Loucy (cell line): ENCODE data around the gene KCNA5.

Source experiments
- CTCF ChIP-seq: fragments of 200-600 bp; sonication (generic); conservative IDR thresholded peaks from 2 replicates; pipeline ENCODE4 v1.5.1; 2014; ENCODE audit warnings: mild to moderate bottlenecking, antibody characterized with exemption, low read length
- EZH2phosphoT487 ChIP-seq: fragments of 200-600 bp; IDR thresholded peaks from 2 replicates; pipeline ENCODE4 v1.6.1; 2018; ENCODE audit warnings: antibody characterized with exemption, mild to moderate bottlenecking, moderate library complexity, borderline replicate concordance

GRCh38 chr12:5073054-5073453 lies 29.4 kb downstream of the KCNA5 start:
- TF ChIP-seq CTCF (peak; percentile 46), EZH2phosphoT487 (no peak)
